MCF 10A (cell line): ENCODE measurements around the gene LORICRIN. TPM values are rescaled to one million over a fixed set of nuclear protein-coding genes. Genes with fewer than 3 reads are reported as not detected.

Source experiments
- BruUV-seq: library from RNA; stranded (reverse); fragments of 400-500 nt; replicated peaks from 2 replicates; lab custom pipeline; 2021; lab: Mats Ljungman, UMichigan
- CTCF ChIA-PET: fragments of 300-600 bp; sonication (Branson Sonifier 250); formaldehyde crosslinking; extraction: SDS; loops from one replicate; lab custom pipeline; 2021; ENCODE audit warnings: antibody characterized with exemption, inconsistent platforms; lab: Yijun Ruan, JAX
- POLR2A ChIA-PET: fragments of 300-600, 350-650 bp; sonication (Branson Sonifier 250); formaldehyde crosslinking; extraction: SDS; loops from one replicate; lab custom pipeline; 2020; ENCODE audit warnings: antibody characterized with exemption, inconsistent platforms; lab: Yijun Ruan, JAX
- DNase-seq: peaks from one replicate; pipeline ENCODE4 v3.0.0-alpha.2; 2018; ENCODE audit not compliant: unreplicated experiment
- H3K27ac Mint-ChIP-seq: one replicate; pipeline ENCODE4 v1.8.0; 2022; ENCODE audit warnings: mild to moderate bottlenecking, low read depth, mixed read lengths; ENCODE audit not compliant: unreplicated experiment
- H3K27me3 Mint-ChIP-seq: one replicate; pipeline ENCODE4 v1.8.0; 2022; ENCODE audit warnings: mixed read lengths; ENCODE audit not compliant: insufficient read depth, unreplicated experiment
- H3K36me3 Mint-ChIP-seq: one replicate; pipeline ENCODE4 v1.8.0; 2022; ENCODE audit warnings: mild to moderate bottlenecking, moderate library complexity, mixed read lengths; ENCODE audit not compliant: insufficient read depth, unreplicated experiment
- H3K4me1 Mint-ChIP-seq: one replicate; pipeline ENCODE4 v1.8.0; 2022; ENCODE audit warnings: mixed read lengths; ENCODE audit not compliant: insufficient read depth, unreplicated experiment
- H3K4me3 Mint-ChIP-seq: one replicate; pipeline ENCODE4 v1.8.0; 2022; ENCODE audit warnings: mild to moderate bottlenecking, moderate library complexity, mixed read lengths; ENCODE audit not compliant: unreplicated experiment
- H3K9me3 Mint-ChIP-seq: one replicate; pipeline ENCODE4 v1.8.0; 2022; ENCODE audit warnings: mixed read lengths; ENCODE audit not compliant: unreplicated experiment
- CTCF ChIP-seq: fragments of 200-600 bp; IDR thresholded peaks from one replicate; pipeline ENCODE4 v1.8.0; 2022; ENCODE audit warnings: antibody characterized with exemption, mild to moderate bottlenecking; ENCODE audit not compliant: unreplicated experiment
- intact Hi-C: fragments of 100-400 bp; cut with micrococcal nuclease; formaldehyde crosslinking; loops from 2 replicates; pipeline ENCODE4 v1.14.1; 2022
- total RNA-seq: library from RNA; stranded (reverse); gene quantifications from 2 replicates; pipeline ENCODE4 v1.2.3, GENCODE V29; 2022

Gene LORICRIN
- total RNA-seq, 1 experiment from 2014 or later = not detected

DNA sequence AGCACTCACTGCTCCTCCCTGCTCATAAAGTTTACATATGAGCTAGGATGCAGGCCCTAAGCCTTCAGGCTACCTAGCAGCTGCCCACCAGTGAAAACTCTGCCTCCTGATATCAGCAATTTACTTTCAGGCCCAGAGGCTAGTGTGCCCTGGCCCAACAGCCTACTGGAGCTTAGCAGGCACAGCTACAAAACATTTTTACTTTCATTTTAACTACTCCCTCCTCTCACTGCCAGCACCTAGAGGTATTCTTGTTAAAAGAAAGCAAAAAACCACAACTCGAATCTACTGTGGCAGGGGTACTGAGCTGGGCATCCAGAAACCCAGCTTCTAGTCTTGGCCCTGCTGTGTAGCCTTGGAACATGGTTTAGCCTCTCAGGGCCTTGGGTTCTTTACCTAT, 5.8 kb upstream of the LORICRIN start:
- Mint-ChIP-seq H3K27me3 (peaks cover 43% of the 10 kb centered on the region), H3K4me1 (no peaks in the 10 kb centered on the region), H3K27ac (no peak overlapping the region), H3K4me3 (no peak overlapping the region), H3K36me3 (no peaks in the 10 kb centered on the region), H3K9me3 (no peaks in the 10 kb centered on the region)
- no peak for TF ChIP-seq CTCF
- ChIA-PET CTCF (interaction anchor here (0.5 to 1.8 kb wide), 5 partner anchors 15 to 600 kb away, joined by 3 to 5 read pairs (median 4); no protein-coding TSS in a partner anchor), POLR2A (interaction anchor here (1.1 to 1.3 kb wide), 2 partner anchors 9 to 11 kb away, joined by 3 to 4 read pairs; no protein-coding TSS in a partner anchor)
- intact Hi-C loops = no loop called here
- BruUV-seq = no TSS peak
- DNase-seq = no peak

GRCh38 chr1:153260585-153261280, 1.2 kb downstream of the LORICRIN start:
- peaks cover 69% of the 10 kb centered on the region for H3K27me3 Mint-ChIP-seq
- ChIA-PET POLR2A (no interaction called here), CTCF (interaction anchor here (1.4 to 2.0 kb wide), 2 partner anchors 28 to 31 kb away, joined by 4 to 9 read pairs; no protein-coding TSS in a partner anchor)
- H3K9me3 Mint-ChIP-seq = no peaks in the 10 kb centered on the region
- no peak overlapping the region for H3K27ac Mint-ChIP-seq
- H3K4me3 Mint-ChIP-seq = peak overlapping the region; percentile 34
- no peak for DNase-seq
- BruUV-seq = no TSS peak
- intact Hi-C loops = no loop called here
- peaks cover 5% of the 10 kb centered on the region for H3K4me1 Mint-ChIP-seq
- H3K36me3 Mint-ChIP-seq = no peaks in the 10 kb centered on the region
- TF ChIP-seq CTCF = no peak

DNA sequence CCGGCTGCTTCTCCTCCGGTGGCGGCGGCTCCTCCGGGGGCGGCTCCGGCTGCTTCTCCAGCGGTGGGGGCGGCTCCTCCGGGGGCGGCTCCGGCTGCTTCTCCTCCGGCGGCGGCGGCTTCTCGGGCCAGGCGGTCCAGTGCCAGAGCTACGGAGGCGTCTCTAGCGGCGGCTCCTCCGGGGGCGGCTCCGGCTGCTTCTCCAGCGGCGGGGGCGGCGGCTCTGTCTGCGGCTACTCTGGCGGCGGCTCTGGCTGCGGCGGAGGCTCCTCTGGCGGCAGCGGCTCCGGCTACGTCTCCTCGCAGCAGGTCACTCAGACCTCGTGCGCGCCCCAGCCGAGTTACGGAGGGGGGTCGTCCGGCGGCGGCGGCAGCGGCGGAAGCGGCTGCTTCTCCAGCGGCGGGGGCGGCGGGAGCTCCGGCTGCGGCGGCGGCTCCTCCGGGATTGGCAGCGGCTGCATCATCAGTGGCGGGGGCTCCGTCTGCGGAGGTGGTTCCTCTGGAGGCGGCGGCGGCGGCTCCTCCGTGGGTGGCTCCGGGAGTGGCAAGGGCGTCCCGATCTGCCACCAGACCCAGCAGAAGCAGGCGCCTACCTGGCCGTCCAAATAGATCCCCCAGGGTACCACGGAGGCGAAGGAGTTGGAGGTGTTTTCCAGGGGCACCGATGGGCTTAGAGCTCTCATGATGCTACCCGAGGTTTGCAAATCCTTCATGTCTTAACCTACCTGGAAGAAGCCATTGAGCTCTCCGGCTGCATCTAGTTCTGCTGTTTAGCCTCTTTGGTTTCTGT, 2.0 kb downstream of the LORICRIN start:
- intact Hi-C loops = no loop called here
- Mint-ChIP-seq H3K27me3 (peaks cover 76% of the 10 kb centered on the region), H3K27ac (no peak overlapping the region), H3K36me3 (no peaks in the 10 kb centered on the region), H3K4me1 (peaks cover 5% of the 10 kb centered on the region), H3K9me3 (no peaks in the 10 kb centered on the region), H3K4me3 (peak overlapping the region; percentile 64)
- no peak for DNase-seq
- no peak for TF ChIP-seq CTCF
- BruUV-seq = no TSS peak
- ChIA-PET POLR2A (interaction anchor here (1.0 to 1.6 kb wide), 4 partner anchors 8 to 336 kb away, joined by 3 to 5 read pairs (median 4); partner anchors contain the start of gene PGLYRP3), CTCF (interaction anchor here (0.6 to 2.0 kb wide), 7 partner anchors 10 to 657 kb away, joined by 3 to 9 read pairs (median 4); partner anchors contain the start of gene S100A16)

GRCh38 chr1:153262070-153262366, 2.5 kb downstream of the LORICRIN start:
- intact Hi-C loops = no loop called here
- Mint-ChIP-seq H3K4me1 (peaks cover 5% of the 10 kb centered on the region), H3K36me3 (no peaks in the 10 kb centered on the region), H3K4me3 (peak overlapping the region; percentile 64), H3K9me3 (no peaks in the 10 kb centered on the region), H3K27ac (no peak overlapping the region), H3K27me3 (peaks cover 82% of the 10 kb centered on the region)
- ChIA-PET POLR2A (interaction anchor here (1.0 to 1.6 kb wide), 4 partner anchors 8 to 336 kb away, joined by 3 to 5 read pairs (median 4); partner anchors contain the start of gene PGLYRP3), CTCF (interaction anchor here (0.6 to 2.0 kb wide), 8 partner anchors 10 to 657 kb away, joined by 3 to 9 read pairs (median 4); no protein-coding TSS in a partner anchor)
- DNase-seq = no peak
- TF ChIP-seq CTCF = no peak
- no TSS peak for BruUV-seq
